ENCODE data around the gene RNF43. TPM values are rescaled to one million over a fixed set of nuclear protein-coding genes. Genes with fewer than 3 reads are reported as not detected.

RNF43 gene
- total RNA-seq, 1 experiment from 2014 or later, result 42.2 TPM

DNA sequence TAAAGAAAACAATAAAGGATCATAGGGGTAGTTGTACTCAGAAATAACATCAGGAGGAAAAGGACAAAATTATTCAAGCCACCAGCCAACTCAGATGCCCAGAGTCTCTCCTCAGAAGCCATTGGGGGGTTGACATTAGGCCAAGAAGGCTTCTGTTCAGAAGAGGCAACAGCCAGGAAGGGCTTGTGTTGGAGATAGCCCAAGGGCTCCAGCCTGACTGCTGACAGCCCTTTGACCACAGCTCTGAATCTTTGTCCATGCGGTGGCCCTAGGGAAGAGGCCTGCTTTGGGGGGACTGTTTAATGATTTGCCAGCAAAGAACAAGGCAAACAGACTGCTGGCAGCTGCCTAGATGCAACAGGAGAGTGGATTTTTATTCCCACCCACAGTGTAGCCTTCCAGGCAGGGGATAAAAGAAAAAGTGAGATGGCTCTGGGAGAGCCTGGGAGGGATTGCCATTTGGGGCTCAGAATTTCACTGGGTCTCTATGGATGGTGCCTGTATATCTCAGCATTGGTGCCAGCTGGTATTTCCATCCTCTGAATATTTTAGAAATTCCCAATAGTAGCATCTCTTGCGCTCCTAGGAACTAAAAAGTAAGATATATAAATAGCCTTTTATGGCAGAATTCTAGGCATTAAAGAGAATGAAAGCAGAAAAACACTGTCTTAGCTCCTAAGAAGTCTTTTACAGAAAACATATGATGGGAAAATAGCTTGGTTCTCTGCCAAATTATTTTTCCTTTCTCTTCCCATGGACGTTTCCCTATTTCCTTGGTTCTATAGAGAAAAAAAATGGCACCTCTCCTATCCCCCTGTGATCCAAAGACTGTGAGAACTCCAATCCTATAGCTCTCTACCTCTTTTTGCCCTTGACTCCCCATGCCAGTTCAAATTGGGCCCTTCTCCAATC is 36.0 kb downstream of the RNF43 start:
- no peaks in the 10 kb centered on the region for H3K9me3 ChIP-seq (ENCODE audit: control insufficient read depth in 1 of 2, insufficient read depth in 1 of 2, low read depth in 1 of 2, low read length in 2 of 2)
- H3K9ac ChIP-seq (ENCODE audit: low read length), result no peak overlapping the region
- H3K9me2 ChIP-seq (ENCODE audit: insufficient read depth), result no peaks in the 10 kb centered on the region
- H4K20me1 ChIP-seq (ENCODE audit: insufficient read depth), result no peaks in the 10 kb centered on the region
- DNase-seq (ENCODE audit: low read depth, low spot score) (no peak), ATAC-seq (no peak)
- peaks cover 88 to 99% of the 10 kb centered on the region in 2 experiments for H3K4me1 ChIP-seq (ENCODE audit: control insufficient read depth in 1 of 2, insufficient read depth in 2 of 2, low read length in 2 of 2)
- TF ChIP-seq, protein P1, sequence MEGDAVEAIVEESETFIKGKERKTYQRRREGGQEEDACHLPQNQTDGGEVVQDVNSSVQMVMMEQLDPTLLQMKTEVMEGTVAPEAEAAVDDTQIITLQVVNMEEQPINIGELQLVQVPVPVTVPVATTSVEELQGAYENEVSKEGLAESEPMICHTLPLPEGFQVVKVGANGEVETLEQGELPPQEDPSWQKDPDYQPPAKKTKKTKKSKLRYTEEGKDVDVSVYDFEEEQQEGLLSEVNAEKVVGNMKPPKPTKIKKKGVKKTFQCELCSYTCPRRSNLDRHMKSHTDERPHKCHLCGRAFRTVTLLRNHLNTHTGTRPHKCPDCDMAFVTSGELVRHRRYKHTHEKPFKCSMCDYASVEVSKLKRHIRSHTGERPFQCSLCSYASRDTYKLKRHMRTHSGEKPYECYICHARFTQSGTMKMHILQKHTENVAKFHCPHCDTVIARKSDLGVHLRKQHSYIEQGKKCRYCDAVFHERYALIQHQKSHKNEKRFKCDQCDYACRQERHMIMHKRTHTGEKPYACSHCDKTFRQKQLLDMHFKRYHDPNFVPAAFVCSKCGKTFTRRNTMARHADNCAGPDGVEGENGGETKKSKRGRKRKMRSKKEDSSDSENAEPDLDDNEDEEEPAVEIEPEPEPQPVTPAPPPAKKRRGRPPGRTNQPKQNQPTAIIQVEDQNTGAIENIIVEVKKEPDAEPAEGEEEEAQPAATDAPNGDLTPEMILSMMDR (IDR thresholded peaks at IDR 0.05 in 2 of 3, conservative IDR thresholded peaks at IDR 0.05 in 1 of 3; ENCODE audit: borderline replicate concordance in 1 of 3, insufficient read depth in 1 of 3, low read depth in 2 of 3, low read length in 2 of 3), result no peak
- TF ChIP-seq POLR2AphosphoS5 (IDR thresholded peaks at IDR 0.05; ENCODE audit: low read depth, low read length), result no peak
- TF ChIP-seq, protein P2, sequence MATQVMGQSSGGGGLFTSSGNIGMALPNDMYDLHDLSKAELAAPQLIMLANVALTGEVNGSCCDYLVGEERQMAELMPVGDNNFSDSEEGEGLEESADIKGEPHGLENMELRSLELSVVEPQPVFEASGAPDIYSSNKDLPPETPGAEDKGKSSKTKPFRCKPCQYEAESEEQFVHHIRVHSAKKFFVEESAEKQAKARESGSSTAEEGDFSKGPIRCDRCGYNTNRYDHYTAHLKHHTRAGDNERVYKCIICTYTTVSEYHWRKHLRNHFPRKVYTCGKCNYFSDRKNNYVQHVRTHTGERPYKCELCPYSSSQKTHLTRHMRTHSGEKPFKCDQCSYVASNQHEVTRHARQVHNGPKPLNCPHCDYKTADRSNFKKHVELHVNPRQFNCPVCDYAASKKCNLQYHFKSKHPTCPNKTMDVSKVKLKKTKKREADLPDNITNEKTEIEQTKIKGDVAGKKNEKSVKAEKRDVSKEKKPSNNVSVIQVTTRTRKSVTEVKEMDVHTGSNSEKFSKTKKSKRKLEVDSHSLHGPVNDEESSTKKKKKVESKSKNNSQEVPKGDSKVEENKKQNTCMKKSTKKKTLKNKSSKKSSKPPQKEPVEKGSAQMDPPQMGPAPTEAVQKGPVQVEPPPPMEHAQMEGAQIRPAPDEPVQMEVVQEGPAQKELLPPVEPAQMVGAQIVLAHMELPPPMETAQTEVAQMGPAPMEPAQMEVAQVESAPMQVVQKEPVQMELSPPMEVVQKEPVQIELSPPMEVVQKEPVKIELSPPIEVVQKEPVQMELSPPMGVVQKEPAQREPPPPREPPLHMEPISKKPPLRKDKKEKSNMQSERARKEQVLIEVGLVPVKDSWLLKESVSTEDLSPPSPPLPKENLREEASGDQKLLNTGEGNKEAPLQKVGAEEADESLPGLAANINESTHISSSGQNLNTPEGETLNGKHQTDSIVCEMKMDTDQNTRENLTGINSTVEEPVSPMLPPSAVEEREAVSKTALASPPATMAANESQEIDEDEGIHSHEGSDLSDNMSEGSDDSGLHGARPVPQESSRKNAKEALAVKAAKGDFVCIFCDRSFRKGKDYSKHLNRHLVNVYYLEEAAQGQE (IDR thresholded peaks at IDR 0.05; ENCODE audit: low read depth), result no peak
- TF ChIP-seq FOSL1 (IDR thresholded peaks at IDR 0.05; ENCODE audit: low read depth), result no peak
- no peak overlapping the region for H3K27ac ChIP-seq (ENCODE audit: low read depth, low read length)
- no peak overlapping the region for H2AFZ ChIP-seq (ENCODE audit: low read depth, low read length, poor library complexity, severe bottlenecking)
- no peak overlapping the region for H3K4me2 ChIP-seq (ENCODE audit: low read length)
- peaks cover 0 to 7% of the 10 kb centered on the region in 2 experiments; a peak in 1 of 4 replicates for H3K36me3 ChIP-seq (ENCODE audit: control insufficient read depth in 1 of 2, insufficient read depth in 2 of 2, low read length in 2 of 2)
- H3K79me2 ChIP-seq (ENCODE audit: insufficient read depth, low read length), result peaks cover 96% of the 10 kb centered on the region
- intact Hi-C loops (cut with micrococcal nuclease), result no loop called here
- BruUV-seq (replicated peaks), result no TSS peak
- H3K4me3 ChIP-seq (replicated peaks in 1 of 2; ENCODE audit: low read depth in 1 of 2, low read length in 2 of 2), result no peak overlapping the region
- ChIA-PET CTCF (interaction anchor here (1.0 kb wide), 1 partner anchor 33 kb away, joined by 3 read pairs; no protein-coding TSS in a partner anchor), RAD21 (ENCODE audit: low non-redundant PET in 1 of 2, low total read pairs in 2 of 2, uncharacterized antibody in 2 of 2, unreplicated experiment in 2 of 2) (no interaction called here), POLR2A (interaction anchor here (1.7 to 3.1 kb wide), 2 partner anchors 36 to 250 kb away, joined by 4 to 11 read pairs; partner anchors contain the start of gene RNF43)
- H3K27me3 ChIP-seq (ENCODE audit: insufficient read depth, low read length), result no peaks in the 10 kb centered on the region
